GM23338 (cell line): Measurements from ENCODE around the gene VSTM2B. TPM values are rescaled to one million over a fixed set of nuclear protein-coding genes. Genes with fewer than 3 reads are reported as not detected.
A peak's percentile ranks its signal among the peaks of the same experiment; 100 is the strongest.

ENCODE experiments used
- ATAC-seq: fragments of 200-7000 bp; cut with Tn5 transposase; 3 replicates; pipeline ENCODE4 v1.9.1; 2020
- DNase-seq: peaks from one replicate; pipeline ENCODE4 v3.0.0-alpha.2; 2015; ENCODE audit warnings: low spot score
- H2AFZ ChIP-seq: fragments of 200-600 bp; sonication (generic); 2 replicates; pipeline ENCODE4 v1.8.0; 2016; ENCODE audit warnings: antibody characterized with exemption, mild to moderate bottlenecking, moderate library complexity
- H3F3A ChIP-seq: fragments of 200-600 bp; sonication (generic); replicated peaks from 2 replicates; pipeline ENCODE4 v1.8.0; 2017; ENCODE audit warnings: antibody characterized with exemption, mixed run types, low read depth
- H3K27ac ChIP-seq: fragments of 200-600 bp; sonication (generic); 2 replicates; pipeline ENCODE4 v1.6.1; 2016; ENCODE audit warnings: low read depth
- H3K27me3 ChIP-seq: fragments of 200-600 bp; sonication (generic); 2 replicates; pipeline ENCODE4 v1.8.0; 2016; ENCODE audit warnings: mild to moderate bottlenecking, mixed run types, moderate library complexity; ENCODE audit not compliant: insufficient read depth
- H3K36me3 ChIP-seq: fragments of 200-600 bp; sonication (generic); 2 replicates; pipeline ENCODE4 v1.8.0; 2016; ENCODE audit warnings: mild to moderate bottlenecking; ENCODE audit not compliant: insufficient read depth
- H3K4me1 ChIP-seq: fragments of 200-600 bp; sonication (generic); 2 replicates; pipeline ENCODE4 v1.8.0; 2016; ENCODE audit warnings: mild to moderate bottlenecking, moderate library complexity; ENCODE audit not compliant: insufficient read depth
- H3K4me2 ChIP-seq: fragments of 200-600 bp; sonication (generic); 2 replicates; pipeline ENCODE4 v1.7.1; 2017; ENCODE audit warnings: mixed run types
- H3K4me3 ChIP-seq: fragments of 200-600 bp; sonication (generic); 2 replicates; pipeline ENCODE4 v1.6.1; 2016; ENCODE audit warnings: mixed run types
- H3K79me2 ChIP-seq: fragments of 200-600 bp; sonication (generic); replicated peaks from 2 replicates; pipeline ENCODE4 v1.8.0; 2017; ENCODE audit warnings: mild to moderate bottlenecking; ENCODE audit not compliant: insufficient read depth
- H3K9me2 ChIP-seq: fragments of 200-600 bp; sonication (generic); 2 replicates; pipeline ENCODE4 v1.8.0; 2017; ENCODE audit not compliant: insufficient read depth
- H4K20me1 ChIP-seq: fragments of 200-600 bp; sonication (generic); replicated peaks from 2 replicates; pipeline ENCODE4 v1.8.0; 2017; ENCODE audit warnings: mild to moderate bottlenecking; ENCODE audit not compliant: insufficient read depth
- H3K27ac Mint-ChIP-seq: 2 replicates; pipeline ENCODE4 v1.8.0; 2020; ENCODE audit warnings: inconsistent platforms, mild to moderate bottlenecking, moderate library complexity, mixed read lengths
- H3K27me3 Mint-ChIP-seq: 3 replicates; pipeline ENCODE4 v1.8.0; 2022; ENCODE audit warnings: low read depth, mild to moderate bottlenecking, moderate library complexity, mixed read lengths, inconsistent platforms; ENCODE audit not compliant: insufficient read depth, poor library complexity
- H3K36me3 Mint-ChIP-seq: 3 replicates; pipeline ENCODE4 v1.8.0; 2021; ENCODE audit warnings: low read depth, mild to moderate bottlenecking, inconsistent platforms, moderate library complexity, mixed read lengths
- H3K4me1 Mint-ChIP-seq: 3 replicates; pipeline ENCODE4 v1.8.0; 2020; ENCODE audit warnings: mild to moderate bottlenecking, inconsistent platforms, mixed read lengths
- H3K4me3 Mint-ChIP-seq: 3 replicates; pipeline ENCODE4 v1.8.0; 2021; ENCODE audit warnings: moderate library complexity, mild to moderate bottlenecking, inconsistent platforms, mixed read lengths
- H3K9me3 Mint-ChIP-seq: 3 replicates; pipeline ENCODE4 v1.8.0; 2020; ENCODE audit warnings: moderate library complexity, mild to moderate bottlenecking, inconsistent platforms, mixed read lengths
- CREB1 ChIP-seq: fragments of 250-450 bp; sonication (Bioruptor Pico); IDR thresholded peaks from 2 replicates; pipeline ENCODE4 v1.5.0; 2020; ENCODE audit warnings: low read depth, mild to moderate bottlenecking, moderate library complexity
- EZH2 ChIP-seq: fragments of 200-600 bp; sonication (generic); IDR thresholded peaks from one replicate; pipeline ENCODE4 v1.8.0; 2017; ENCODE audit warnings: antibody characterized with exemption, mild to moderate bottlenecking, low read depth; ENCODE audit not compliant: unreplicated experiment
- JUNB ChIP-seq: IDR thresholded peaks from one replicate; pipeline ENCODE4 v1.6.1; 2016; ENCODE audit warnings: antibody characterized with exemption; ENCODE audit not compliant: unreplicated experiment
- NANOG ChIP-seq: IDR thresholded peaks from 2 replicates; pipeline ENCODE4 v1.6.1; 2016; ENCODE audit warnings: antibody characterized with exemption, borderline replicate concordance
- POLR2AphosphoS5 ChIP-seq: IDR thresholded peaks from 2 replicates; pipeline ENCODE4 v1.6.1; 2016; ENCODE audit warnings: antibody characterized with exemption, low read depth
- STAT1 ChIP-seq: IDR thresholded peaks from one replicate; pipeline ENCODE4 v1.6.1; 2016; ENCODE audit warnings: antibody characterized with exemption; ENCODE audit not compliant: unreplicated experiment
- ZNF114 ChIP-seq: fragments of 250-450 bp; sonication (Bioruptor Pico); IDR thresholded peaks from 2 replicates; pipeline ENCODE4 v1.5.0; 2020; ENCODE audit warnings: mild to moderate bottlenecking, moderate library complexity
- ZNF331 ChIP-seq: fragments of 250-450 bp; sonication (Bioruptor Pico); IDR thresholded peaks from 2 replicates; pipeline ENCODE4 v1.5.0; 2020; ENCODE audit warnings: low read depth, mild to moderate bottlenecking, moderate library complexity
- polyA plus RNA-seq: library from polyadenylated mRNA; unstranded; fragments of >200 nt; fragmentation: Nextera tagmentation; extraction: Ambion mirVana; gene quantifications from 2 replicates; pipeline ENCODE4 v1.2.1, GENCODE V29; 2016
- total RNA-seq: library from RNA; depleted of rRNA; stranded (reverse); fragments of >200 nt; shearing (Covaris generic); gene quantifications from 2 replicates; pipeline ENCODE4 v1.2.3, GENCODE V29; 2014
- TF ChIP-seq, protein P1 (sequence below), 2 experiments: fragments of 200-600 bp in 1 of 2; sonication (generic) in 1 of 2; conservative IDR thresholded peaks; 2 replicates each; pipeline versions ENCODE4 v1.5.1 to v1.6.1; 2016 to 2017; ENCODE audit warnings: antibody characterized with exemption in 2 of 2, low read depth in 2 of 2, mild to moderate bottlenecking in 2 of 2, moderate library complexity in 1 of 2
- TF ChIP-seq, protein P2 (sequence below): IDR thresholded peaks from 2 replicates; pipeline ENCODE4 v1.6.1; 2016; ENCODE audit warnings: antibody characterized with exemption
- TF ChIP-seq, protein P3 (sequence below): fragments of 250-450 bp; sonication (Bioruptor Pico); IDR thresholded peaks from 2 replicates; pipeline ENCODE4 v1.5.0; 2020; ENCODE audit warnings: mild to moderate bottlenecking, moderate library complexity
- TF ChIP-seq, protein P4 (sequence below): IDR thresholded peaks from one replicate; pipeline ENCODE4 v1.6.1; 2018; ENCODE audit warnings: antibody characterized with exemption; ENCODE audit not compliant: unreplicated experiment

Gene VSTM2B
- total and polyA plus RNA-seq, 2 experiments from 2014 or later = 1.2 to 1.8 TPM

DNA sequence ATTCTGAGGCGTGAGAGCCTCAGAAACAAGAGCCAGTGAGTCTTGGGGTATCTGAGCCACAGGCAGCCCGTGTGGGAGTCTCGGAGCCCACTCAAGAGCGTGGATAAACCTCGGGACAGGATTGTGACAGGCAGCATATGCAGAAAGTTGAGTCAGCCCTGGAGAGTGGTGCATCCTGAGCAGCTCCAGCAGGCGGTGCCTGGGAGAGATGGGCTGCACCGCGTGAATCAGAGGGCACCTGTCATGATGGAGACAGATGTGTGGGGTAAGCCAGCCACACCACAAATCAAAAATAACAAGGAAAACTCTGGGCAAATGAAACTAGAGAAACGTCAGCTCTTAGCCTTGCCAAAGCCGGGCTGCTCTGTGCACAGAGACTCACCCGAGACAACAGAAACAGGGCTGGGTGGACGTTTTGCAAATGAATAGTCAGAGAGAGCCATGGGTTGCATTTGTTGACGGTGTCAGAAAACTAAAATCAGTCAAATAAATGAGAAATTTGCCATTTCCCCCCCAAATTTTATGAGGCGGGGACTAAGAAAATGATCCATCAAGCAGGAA lies 50.3 kb downstream of the VSTM2B start:
- H2AFZ ChIP-seq = peak overlapping the region; percentile 76; the same call in 1 of the 2 replicates
- Mint-ChIP-seq H3K4me3 (no peak overlapping the region), H3K27me3 (peaks cover 4% of the 10 kb centered on the region), H3K36me3 (no peaks in the 10 kb centered on the region), H3K27ac (no peak overlapping the region), H3K4me1 (peaks cover 18% of the 10 kb centered on the region), H3K9me3 (peaks cover 4% of the 10 kb centered on the region)
- DNase-seq = no peak
- no peaks in the 10 kb centered on the region for H4K20me1 ChIP-seq
- no peak overlapping the region for H3K4me3 ChIP-seq
- H3K27ac ChIP-seq = no peak overlapping the region
- no peaks in the 10 kb centered on the region for H3K27me3 ChIP-seq
- TF ChIP-seq EZH2 (no peak), ZNF114 (no peak), ZNF331 (no peak), NANOG (no peak), STAT1 (no peak), CREB1 (CRISPR knock-in tag) (no peak), POLR2AphosphoS5 (no peak), JUNB (no peak)
- TF ChIP-seq, protein P1, sequence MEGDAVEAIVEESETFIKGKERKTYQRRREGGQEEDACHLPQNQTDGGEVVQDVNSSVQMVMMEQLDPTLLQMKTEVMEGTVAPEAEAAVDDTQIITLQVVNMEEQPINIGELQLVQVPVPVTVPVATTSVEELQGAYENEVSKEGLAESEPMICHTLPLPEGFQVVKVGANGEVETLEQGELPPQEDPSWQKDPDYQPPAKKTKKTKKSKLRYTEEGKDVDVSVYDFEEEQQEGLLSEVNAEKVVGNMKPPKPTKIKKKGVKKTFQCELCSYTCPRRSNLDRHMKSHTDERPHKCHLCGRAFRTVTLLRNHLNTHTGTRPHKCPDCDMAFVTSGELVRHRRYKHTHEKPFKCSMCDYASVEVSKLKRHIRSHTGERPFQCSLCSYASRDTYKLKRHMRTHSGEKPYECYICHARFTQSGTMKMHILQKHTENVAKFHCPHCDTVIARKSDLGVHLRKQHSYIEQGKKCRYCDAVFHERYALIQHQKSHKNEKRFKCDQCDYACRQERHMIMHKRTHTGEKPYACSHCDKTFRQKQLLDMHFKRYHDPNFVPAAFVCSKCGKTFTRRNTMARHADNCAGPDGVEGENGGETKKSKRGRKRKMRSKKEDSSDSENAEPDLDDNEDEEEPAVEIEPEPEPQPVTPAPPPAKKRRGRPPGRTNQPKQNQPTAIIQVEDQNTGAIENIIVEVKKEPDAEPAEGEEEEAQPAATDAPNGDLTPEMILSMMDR (conservative IDR thresholded peaks at IDR 0.05; ENCODE audit: low read depth in 2 of 2) = no peak
- TF ChIP-seq, protein P2, sequence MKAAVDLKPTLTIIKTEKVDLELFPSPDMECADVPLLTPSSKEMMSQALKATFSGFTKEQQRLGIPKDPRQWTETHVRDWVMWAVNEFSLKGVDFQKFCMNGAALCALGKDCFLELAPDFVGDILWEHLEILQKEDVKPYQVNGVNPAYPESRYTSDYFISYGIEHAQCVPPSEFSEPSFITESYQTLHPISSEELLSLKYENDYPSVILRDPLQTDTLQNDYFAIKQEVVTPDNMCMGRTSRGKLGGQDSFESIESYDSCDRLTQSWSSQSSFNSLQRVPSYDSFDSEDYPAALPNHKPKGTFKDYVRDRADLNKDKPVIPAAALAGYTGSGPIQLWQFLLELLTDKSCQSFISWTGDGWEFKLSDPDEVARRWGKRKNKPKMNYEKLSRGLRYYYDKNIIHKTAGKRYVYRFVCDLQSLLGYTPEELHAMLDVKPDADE = no peak
- TF ChIP-seq, protein P3, sequence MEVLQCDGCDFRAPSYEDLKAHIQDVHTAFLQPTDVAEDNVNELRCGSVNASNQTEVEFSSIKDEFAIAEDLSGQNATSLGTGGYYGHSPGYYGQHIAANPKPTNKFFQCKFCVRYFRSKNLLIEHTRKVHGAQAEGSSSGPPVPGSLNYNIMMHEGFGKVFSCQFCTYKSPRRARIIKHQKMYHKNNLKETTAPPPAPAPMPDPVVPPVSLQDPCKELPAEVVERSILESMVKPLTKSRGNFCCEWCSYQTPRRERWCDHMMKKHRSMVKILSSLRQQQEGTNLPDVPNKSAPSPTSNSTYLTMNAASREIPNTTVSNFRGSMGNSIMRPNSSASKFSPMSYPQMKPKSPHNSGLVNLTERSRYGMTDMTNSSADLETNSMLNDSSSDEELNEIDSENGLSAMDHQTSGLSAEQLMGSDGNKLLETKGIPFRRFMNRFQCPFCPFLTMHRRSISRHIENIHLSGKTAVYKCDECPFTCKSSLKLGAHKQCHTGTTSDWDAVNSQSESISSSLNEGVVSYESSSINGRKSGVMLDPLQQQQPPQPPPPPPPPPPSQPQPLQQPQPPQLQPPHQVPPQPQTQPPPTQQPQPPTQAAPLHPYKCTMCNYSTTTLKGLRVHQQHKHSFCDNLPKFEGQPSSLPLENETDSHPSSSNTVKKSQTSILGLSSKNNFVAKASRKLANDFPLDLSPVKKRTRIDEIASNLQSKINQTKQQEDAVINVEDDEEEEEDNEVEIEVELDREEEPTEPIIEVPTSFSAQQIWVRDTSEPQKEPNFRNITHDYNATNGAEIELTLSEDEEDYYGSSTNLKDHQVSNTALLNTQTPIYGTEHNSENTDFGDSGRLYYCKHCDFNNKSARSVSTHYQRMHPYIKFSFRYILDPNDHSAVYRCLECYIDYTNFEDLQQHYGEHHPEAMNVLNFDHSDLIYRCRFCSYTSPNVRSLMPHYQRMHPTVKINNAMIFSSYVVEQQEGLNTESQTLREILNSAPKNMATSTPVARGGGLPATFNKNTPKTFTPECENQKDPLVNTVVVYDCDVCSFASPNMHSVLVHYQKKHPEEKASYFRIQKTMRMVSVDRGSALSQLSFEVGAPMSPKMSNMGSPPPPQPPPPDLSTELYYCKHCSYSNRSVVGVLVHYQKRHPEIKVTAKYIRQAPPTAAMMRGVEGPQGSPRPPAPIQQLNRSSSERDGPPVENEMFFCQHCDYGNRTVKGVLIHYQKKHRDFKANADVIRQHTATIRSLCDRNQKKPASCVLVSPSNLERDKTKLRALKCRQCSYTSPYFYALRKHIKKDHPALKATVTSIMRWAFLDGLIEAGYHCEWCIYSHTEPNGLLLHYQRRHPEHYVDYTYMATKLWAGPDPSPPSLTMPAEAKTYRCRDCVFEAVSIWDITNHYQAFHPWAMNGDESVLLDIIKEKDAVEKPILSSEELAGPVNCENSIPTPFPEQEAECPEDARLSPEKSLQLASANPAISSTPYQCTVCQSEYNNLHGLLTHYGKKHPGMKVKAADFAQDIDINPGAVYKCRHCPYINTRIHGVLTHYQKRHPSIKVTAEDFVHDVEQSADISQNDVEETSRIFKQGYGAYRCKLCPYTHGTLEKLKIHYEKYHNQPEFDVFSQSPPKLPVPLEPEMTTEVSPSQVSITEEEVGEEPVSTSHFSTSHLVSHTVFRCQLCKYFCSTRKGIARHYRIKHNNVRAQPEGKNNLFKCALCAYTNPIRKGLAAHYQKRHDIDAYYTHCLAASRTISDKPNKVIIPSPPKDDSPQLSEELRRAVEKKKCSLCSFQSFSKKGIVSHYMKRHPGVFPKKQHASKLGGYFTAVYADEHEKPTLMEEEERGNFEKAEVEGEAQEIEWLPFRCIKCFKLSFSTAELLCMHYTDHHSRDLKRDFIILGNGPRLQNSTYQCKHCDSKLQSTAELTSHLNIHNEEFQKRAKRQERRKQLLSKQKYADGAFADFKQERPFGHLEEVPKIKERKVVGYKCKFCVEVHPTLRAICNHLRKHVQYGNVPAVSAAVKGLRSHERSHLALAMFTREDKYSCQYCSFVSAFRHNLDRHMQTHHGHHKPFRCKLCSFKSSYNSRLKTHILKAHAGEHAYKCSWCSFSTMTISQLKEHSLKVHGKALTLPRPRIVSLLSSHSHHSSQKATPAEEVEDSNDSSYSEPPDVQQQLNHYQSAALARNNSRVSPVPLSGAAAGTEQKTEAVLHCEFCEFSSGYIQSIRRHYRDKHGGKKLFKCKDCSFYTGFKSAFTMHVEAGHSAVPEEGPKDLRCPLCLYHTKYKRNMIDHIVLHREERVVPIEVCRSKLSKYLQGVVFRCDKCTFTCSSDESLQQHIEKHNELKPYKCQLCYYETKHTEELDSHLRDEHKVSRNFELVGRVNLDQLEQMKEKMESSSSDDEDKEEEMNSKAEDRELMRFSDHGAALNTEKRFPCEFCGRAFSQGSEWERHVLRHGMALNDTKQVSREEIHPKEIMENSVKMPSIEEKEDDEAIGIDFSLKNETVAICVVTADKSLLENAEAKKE (CRISPR knock-in tag) = no peak
- TF ChIP-seq, protein P4, sequence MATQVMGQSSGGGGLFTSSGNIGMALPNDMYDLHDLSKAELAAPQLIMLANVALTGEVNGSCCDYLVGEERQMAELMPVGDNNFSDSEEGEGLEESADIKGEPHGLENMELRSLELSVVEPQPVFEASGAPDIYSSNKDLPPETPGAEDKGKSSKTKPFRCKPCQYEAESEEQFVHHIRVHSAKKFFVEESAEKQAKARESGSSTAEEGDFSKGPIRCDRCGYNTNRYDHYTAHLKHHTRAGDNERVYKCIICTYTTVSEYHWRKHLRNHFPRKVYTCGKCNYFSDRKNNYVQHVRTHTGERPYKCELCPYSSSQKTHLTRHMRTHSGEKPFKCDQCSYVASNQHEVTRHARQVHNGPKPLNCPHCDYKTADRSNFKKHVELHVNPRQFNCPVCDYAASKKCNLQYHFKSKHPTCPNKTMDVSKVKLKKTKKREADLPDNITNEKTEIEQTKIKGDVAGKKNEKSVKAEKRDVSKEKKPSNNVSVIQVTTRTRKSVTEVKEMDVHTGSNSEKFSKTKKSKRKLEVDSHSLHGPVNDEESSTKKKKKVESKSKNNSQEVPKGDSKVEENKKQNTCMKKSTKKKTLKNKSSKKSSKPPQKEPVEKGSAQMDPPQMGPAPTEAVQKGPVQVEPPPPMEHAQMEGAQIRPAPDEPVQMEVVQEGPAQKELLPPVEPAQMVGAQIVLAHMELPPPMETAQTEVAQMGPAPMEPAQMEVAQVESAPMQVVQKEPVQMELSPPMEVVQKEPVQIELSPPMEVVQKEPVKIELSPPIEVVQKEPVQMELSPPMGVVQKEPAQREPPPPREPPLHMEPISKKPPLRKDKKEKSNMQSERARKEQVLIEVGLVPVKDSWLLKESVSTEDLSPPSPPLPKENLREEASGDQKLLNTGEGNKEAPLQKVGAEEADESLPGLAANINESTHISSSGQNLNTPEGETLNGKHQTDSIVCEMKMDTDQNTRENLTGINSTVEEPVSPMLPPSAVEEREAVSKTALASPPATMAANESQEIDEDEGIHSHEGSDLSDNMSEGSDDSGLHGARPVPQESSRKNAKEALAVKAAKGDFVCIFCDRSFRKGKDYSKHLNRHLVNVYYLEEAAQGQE = no peak
- H3F3A ChIP-seq = no peaks in the 10 kb centered on the region
- no peaks in the 10 kb centered on the region for H3K79me2 ChIP-seq
- peak; percentile 84 for ATAC-seq
- no peaks in the 10 kb centered on the region for H3K9me2 ChIP-seq
- peak overlapping the region; percentile 48; the same call in 1 of the 2 replicates for H3K4me2 ChIP-seq
- H3K4me1 ChIP-seq = peaks cover 11% of the 10 kb centered on the region; the same call in 1 of the 2 replicates
- no peaks in the 10 kb centered on the region for H3K36me3 ChIP-seq
